ENCODE measurements around the gene KIF7. TPM values are rescaled to one million over a fixed set of nuclear protein-coding genes. Genes with fewer than 3 reads are reported as not detected.

The KIF7 gene
- total and polyA plus RNA-seq, 2 of the 4 experiments (the other 2 are of a cell fraction) = 5.0 to 9.0 TPM

DNA sequence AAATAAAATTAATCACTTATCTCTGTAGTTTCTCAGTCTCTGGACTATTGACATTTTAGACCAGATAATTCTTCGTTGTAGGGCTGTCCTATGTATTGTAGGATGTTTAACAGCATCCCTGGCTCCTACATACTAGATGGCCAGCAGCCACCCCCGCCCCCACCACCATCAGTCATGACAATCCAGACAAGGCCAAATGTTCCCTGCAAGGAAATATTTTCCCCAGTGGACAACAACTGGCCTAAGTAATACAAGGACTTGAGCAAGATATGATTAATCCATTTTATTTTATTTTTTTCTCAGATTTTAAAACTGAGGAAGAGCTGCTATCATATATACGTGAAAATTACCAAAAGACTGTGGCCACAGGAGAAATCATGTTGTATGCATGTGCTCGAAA is 56.2 kb downstream of the KIF7 start:
- WGBS, 2 experiments (ENCODE audit: extremely low coverage in 2 of 2, insufficient read length in 1 of 2) = 100% methylated on average over 2 of the region's 4 CpGs; no CpG with 5 or more reads in 1 of the 2 experiments
- no peak for TF ChIP-seq RCOR1 (IDR thresholded peaks at IDR 0.05; ENCODE audit: insufficient replicate concordance, low read length)
- TF ChIP-seq, protein P1, sequence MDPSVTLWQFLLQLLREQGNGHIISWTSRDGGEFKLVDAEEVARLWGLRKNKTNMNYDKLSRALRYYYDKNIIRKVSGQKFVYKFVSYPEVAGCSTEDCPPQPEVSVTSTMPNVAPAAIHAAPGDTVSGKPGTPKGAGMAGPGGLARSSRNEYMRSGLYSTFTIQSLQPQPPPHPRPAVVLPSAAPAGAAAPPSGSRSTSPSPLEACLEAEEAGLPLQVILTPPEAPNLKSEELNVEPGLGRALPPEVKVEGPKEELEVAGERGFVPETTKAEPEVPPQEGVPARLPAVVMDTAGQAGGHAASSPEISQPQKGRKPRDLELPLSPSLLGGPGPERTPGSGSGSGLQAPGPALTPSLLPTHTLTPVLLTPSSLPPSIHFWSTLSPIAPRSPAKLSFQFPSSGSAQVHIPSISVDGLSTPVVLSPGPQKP (IDR thresholded peaks at IDR 0.05; ENCODE audit: borderline replicate concordance, low read depth, low read length) = no peak
- TF ChIP-seq MAZ (IDR thresholded peaks at IDR 0.05; ENCODE audit: borderline replicate concordance, low read depth, low read length) = no peak
- no peak for TF ChIP-seq MXI1 (IDR thresholded peaks at IDR 0.05; ENCODE audit: borderline replicate concordance, low read depth, low read length)
- TF ChIP-seq USF2 (IDR thresholded peaks at IDR 0.05; ENCODE audit: low read depth, low read length) = no peak
- TF ChIP-seq FOS (IDR thresholded peaks at IDR 0.05; ENCODE audit: low read depth, low read length) = no peak
- TF ChIP-seq POLR2A (IDR thresholded peaks at IDR 0.05; ENCODE audit: low read depth, low read length) = no peak
- no peak for TF ChIP-seq MAFK (IDR thresholded peaks at IDR 0.05; ENCODE audit: low read depth, low read length)
- TF ChIP-seq, protein P2, sequence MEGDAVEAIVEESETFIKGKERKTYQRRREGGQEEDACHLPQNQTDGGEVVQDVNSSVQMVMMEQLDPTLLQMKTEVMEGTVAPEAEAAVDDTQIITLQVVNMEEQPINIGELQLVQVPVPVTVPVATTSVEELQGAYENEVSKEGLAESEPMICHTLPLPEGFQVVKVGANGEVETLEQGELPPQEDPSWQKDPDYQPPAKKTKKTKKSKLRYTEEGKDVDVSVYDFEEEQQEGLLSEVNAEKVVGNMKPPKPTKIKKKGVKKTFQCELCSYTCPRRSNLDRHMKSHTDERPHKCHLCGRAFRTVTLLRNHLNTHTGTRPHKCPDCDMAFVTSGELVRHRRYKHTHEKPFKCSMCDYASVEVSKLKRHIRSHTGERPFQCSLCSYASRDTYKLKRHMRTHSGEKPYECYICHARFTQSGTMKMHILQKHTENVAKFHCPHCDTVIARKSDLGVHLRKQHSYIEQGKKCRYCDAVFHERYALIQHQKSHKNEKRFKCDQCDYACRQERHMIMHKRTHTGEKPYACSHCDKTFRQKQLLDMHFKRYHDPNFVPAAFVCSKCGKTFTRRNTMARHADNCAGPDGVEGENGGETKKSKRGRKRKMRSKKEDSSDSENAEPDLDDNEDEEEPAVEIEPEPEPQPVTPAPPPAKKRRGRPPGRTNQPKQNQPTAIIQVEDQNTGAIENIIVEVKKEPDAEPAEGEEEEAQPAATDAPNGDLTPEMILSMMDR (conservative IDR thresholded peaks at IDR 0.05; ENCODE audit: low read depth, low read length) = no peak
- no peak for TF ChIP-seq RFX5 (IDR thresholded peaks at IDR 0.05; ENCODE audit: low read depth, low read length)
- no peak for TF ChIP-seq CHD1 (IDR thresholded peaks at IDR 0.05; ENCODE audit: low read depth, low read length)
- no peak for TF ChIP-seq BHLHE40 (IDR thresholded peaks at IDR 0.05; ENCODE audit: low read depth, low read length)
- no peak for TF ChIP-seq NFE2L2 (IDR thresholded peaks at IDR 0.05; ENCODE audit: low read depth, low read length)
- no peak for TF ChIP-seq RAD21 (IDR thresholded peaks at IDR 0.05; ENCODE audit: low read length)

More for the DNA sequence above, 56.2 kb downstream of the KIF7 start:
- Histone ChIP-seq H3K4me1 (ENCODE audit: control insufficient read depth, insufficient read depth, low read length) (no peaks in the 10 kb centered on the region), H4K91ac (ENCODE audit: insufficient read depth, low read depth, low read length) (no peak overlapping the region), H2BK15ac (ENCODE audit: low read depth, low read length) (no peak overlapping the region), H3K9me3 (ENCODE audit: control insufficient read depth, insufficient read depth, low read length) (no peaks in the 10 kb centered on the region), H3K14ac (replicated peaks; ENCODE audit: low read depth, low read length) (no peak overlapping the region), H3K79me1 (ENCODE audit: low read depth in 1 of 2, low read length in 2 of 2) (peaks cover 0 to 3% of the 10 kb centered on the region in 2 experiments; a peak in 2 of 4 replicates), H4K5ac (ENCODE audit: low read depth, low read length) (no peak overlapping the region), H2AFZ (replicated peaks; ENCODE audit: low read length, poor library complexity) (no peak overlapping the region), H3K56ac (ENCODE audit: extremely low read depth, insufficient read depth, low read length) (no peak overlapping the region), H3K23ac (ENCODE audit: low read depth, low read length) (no peak overlapping the region), H4K8ac (ENCODE audit: low read depth in 2 of 2, low read length in 2 of 2) (no peak overlapping the region), H3K4me3 (ENCODE audit: insufficient read depth, low read depth, low read length) (no peak overlapping the region), H3K4ac (ENCODE audit: low read depth, low read length) (no peak overlapping the region), H2AK9ac (replicated peaks; ENCODE audit: low read depth, low read length, poor library complexity) (no peak overlapping the region), H2BK20ac (ENCODE audit: low read depth, low read length) (no peak overlapping the region), H3K4me2 (ENCODE audit: low read depth, low read length) (no peak overlapping the region), H3K36me3 (ENCODE audit: control insufficient read depth, insufficient read depth, low read length) (peaks cover 4% of the 10 kb centered on the region; the same call in 1 of the 2 replicates), H2BK5ac (ENCODE audit: low read depth, low read length, poor library complexity, severe bottlenecking) (no peak overlapping the region), H2AK5ac (ENCODE audit: low read depth, low read length) (no peak overlapping the region), H3K9ac (ENCODE audit: low read depth, low read length) (no peak overlapping the region), H2BK120ac (ENCODE audit: low read depth, low read length) (no peak overlapping the region), H3K9me1 (ENCODE audit: insufficient read depth, low read length) (no peaks in the 10 kb centered on the region), H4K20me1 (ENCODE audit: insufficient read depth, low read length) (no peaks in the 10 kb centered on the region), H3K27ac (ENCODE audit: insufficient read depth, low read length) (no peak overlapping the region), H3K27me3 (ENCODE audit: control insufficient read depth, insufficient read depth, low read length) (no peaks in the 10 kb centered on the region), H3K18ac (ENCODE audit: low read depth, low read length) (no peak overlapping the region)
- no TSS peak for BruUV-seq (replicated peaks)
- intact Hi-C loops (cut with micrococcal nuclease) (no loop called here), dilution Hi-C loops (cut with HindIII; ENCODE audit: low sequenced_read_pairs, unreplicated experiment) (no loop called here), in situ Hi-C loops (cut with MboI; ENCODE audit: low sequenced_read_pairs) (no loop called here)
- no peak for DNase-seq
- no peak for ATAC-seq (ENCODE audit: low read depth)
- POLR2A ChIA-PET (ENCODE audit: unreplicated experiment) = no interaction called here
- CTCF ChIA-PET = no interaction called here
